CD4-positive, alpha-beta memory T cell (primary cell): ENCODE data around the gene PTPRG. TPM values are rescaled to one million over a fixed set of nuclear protein-coding genes. Genes with fewer than 3 reads are reported as not detected.

ENCODE experiments used
- CTCF ChIA-PET: fragments of 350-600 bp; sonication (Branson Sonifier 250); formaldehyde crosslinking; loops from one replicate; lab custom pipeline; 2021; ENCODE audit warnings: inconsistent platforms; ENCODE audit not compliant: partially characterized antibody; lab: Charles Lee
- POLR2A ChIA-PET: fragments of 350-600 bp; sonication (Branson Sonifier 250); formaldehyde crosslinking; loops from one replicate; lab custom pipeline; 2021; ENCODE audit not compliant: partially characterized antibody; lab: Charles Lee
- DNase-seq, 5 donors: peaks; one replicate each; pipeline versions ENCODE4 v3.0.0 to v3.0.0-alpha.2; 2020 to 2022; ENCODE audit warnings: mixed read lengths in 1 of 5
- H3K27ac ChIP-seq: one replicate; pipeline ENCODE4 v1.7.0; 2013; ENCODE audit warnings: low read depth, low read length
- H3K27me3 ChIP-seq: 2 replicates; pipeline ENCODE4 v1.7.0; 2013; ENCODE audit warnings: mild to moderate bottlenecking, low read length, moderate library complexity; ENCODE audit not compliant: insufficient read depth
- H3K36me3 ChIP-seq: 2 replicates; pipeline ENCODE4 v1.7.0; 2013; ENCODE audit warnings: mild to moderate bottlenecking, low read length, moderate library complexity; ENCODE audit not compliant: insufficient read depth
- H3K4me1 ChIP-seq: 2 replicates; pipeline ENCODE4 v1.7.0; 2013; ENCODE audit warnings: mild to moderate bottlenecking, low read length, moderate library complexity; ENCODE audit not compliant: insufficient read depth
- H3K4me3 ChIP-seq, 2 donors: one replicate each; pipeline ENCODE4 v1.7.0; 2013; ENCODE audit warnings: low read length in 2 of 2, mild to moderate bottlenecking in 1 of 2
- H3K9me3 ChIP-seq, 2 donors: one replicate each; pipeline ENCODE4 v1.7.0; 2013; ENCODE audit warnings: low read length in 2 of 2, control low read depth in 1 of 2; ENCODE audit not compliant: control insufficient read depth in 1 of 2
- H3K27ac Mint-ChIP-seq, 7 donors: one replicate each; pipeline ENCODE4 v1.8.0; 2020 to 2021; ENCODE audit warnings: mixed read lengths in 7 of 7, mild to moderate bottlenecking in 6 of 7, inconsistent platforms in 3 of 7, moderate library complexity in 3 of 7
- H3K27me3 Mint-ChIP-seq, 2 donors: one replicate each; pipeline ENCODE4 v1.8.0; 2020 to 2021; ENCODE audit warnings: mixed read lengths in 2 of 2
- H3K36me3 Mint-ChIP-seq, 2 donors: one replicate each; pipeline ENCODE4 v1.8.0; 2020 to 2021; ENCODE audit warnings: mixed read lengths in 2 of 2, inconsistent platforms in 1 of 2, mild to moderate bottlenecking in 1 of 2
- H3K4me1 Mint-ChIP-seq, 4 donors: one replicate each; pipeline ENCODE4 v1.8.0; 2020 to 2021; ENCODE audit warnings: mixed read lengths in 4 of 4, mild to moderate bottlenecking in 1 of 4
- H3K4me3 Mint-ChIP-seq, 8 donors: one replicate each; pipeline ENCODE4 v1.8.0; 2020 to 2021; ENCODE audit warnings: mixed read lengths in 8 of 8, mild to moderate bottlenecking in 7 of 8, moderate library complexity in 6 of 8, inconsistent platforms in 3 of 8
- H3K9me3 Mint-ChIP-seq, 8 donors: one replicate each; pipeline ENCODE4 v1.8.0; 2020 to 2021; ENCODE audit warnings: mixed read lengths in 8 of 8, mild to moderate bottlenecking in 5 of 8, inconsistent platforms in 3 of 8, moderate library complexity in 1 of 8
- intact Hi-C: fragments of 100-400 bp; cut with micrococcal nuclease; formaldehyde crosslinking; loops from one replicate; pipeline ENCODE4 v1.15.1; 2023
- polyA plus RNA-seq, 2 donors: library from polyadenylated mRNA; unstranded; fragments of 300-500 nt; fragmentation: Illumina TruSeq; gene quantifications; one replicate each; pipeline ENCODE4 v1.2.3, GENCODE V29; 2021
- total RNA-seq, 2 experiments: library from RNA; stranded (reverse); gene quantifications; one replicate each; pipeline ENCODE4 v1.2.3, GENCODE V29; 2021

The PTPRG gene
- total and polyA plus RNA-seq, 4 experiments from 2014 or later = not detected

- no peaks in the 10 kb centered on the region for H3K36me3 ChIP-seq
- ChIA-PET POLR2A (no interaction called here), CTCF (no interaction called here)
- Mint-ChIP-seq H3K9me3 (peaks cover 0 to 2% (median 0%) of the 10 kb centered on the region in 8 donors), H3K27ac (no peak overlapping the region), H3K36me3 (no peaks in the 10 kb centered on the region), H3K4me3 (no peak overlapping the region), H3K4me1 (peaks cover 0 to 2% (median 0%) of the 10 kb centered on the region in 4 donors), H3K27me3 (no peaks in the 10 kb centered on the region)
- no peaks in the 10 kb centered on the region for H3K9me3 ChIP-seq
- intact Hi-C loops = no loop called here
- H3K4me1 ChIP-seq = no peaks in the 10 kb centered on the region
- no peak overlapping the region for H3K27ac ChIP-seq
- no peak for DNase-seq
- no peak overlapping the region for H3K4me3 ChIP-seq
- H3K27me3 ChIP-seq = no peaks in the 10 kb centered on the region
Measured at GRCh38 chr3:61667383-61667782, 106.0 kb downstream of the PTPRG start.

- Mint-ChIP-seq H3K27ac (no peak overlapping the region), H3K4me1 (peaks cover 0 to 2% (median 0%) of the 10 kb centered on the region in 4 donors), H3K36me3 (no peaks in the 10 kb centered on the region), H3K27me3 (no peaks in the 10 kb centered on the region), H3K9me3 (peaks cover 0 to 2% (median 0%) of the 10 kb centered on the region in 8 donors), H3K4me3 (no peak overlapping the region)
- Histone ChIP-seq H3K27me3 (no peaks in the 10 kb centered on the region), H3K4me1 (no peaks in the 10 kb centered on the region), H3K36me3 (no peaks in the 10 kb centered on the region), H3K9me3 (no peaks in the 10 kb centered on the region), H3K27ac (no peak overlapping the region), H3K4me3 (no peak overlapping the region)
- POLR2A ChIA-PET = no interaction called here
- CTCF ChIA-PET = no interaction called here
- no peak for DNase-seq
- intact Hi-C loops = no loop called here
Measured at GRCh38 chr3:61667814-61668213, 106.4 kb downstream of the PTPRG start.

GRCh38 chr3:61668317-61668864 lies 107.0 kb downstream of the PTPRG start:
- Histone ChIP-seq H3K27me3 (no peaks in the 10 kb centered on the region), H3K4me1 (no peaks in the 10 kb centered on the region), H3K36me3 (no peaks in the 10 kb centered on the region), H3K27ac (no peak overlapping the region), H3K9me3 (no peaks in the 10 kb centered on the region), H3K4me3 (no peak overlapping the region)
- H3K27ac Mint-ChIP-seq = no peak overlapping the region
- no peak for DNase-seq
- no peaks in the 10 kb centered on the region for H3K36me3 Mint-ChIP-seq
- CTCF ChIA-PET = no interaction called here
- intact Hi-C loops = no loop called here
- peaks cover 0 to 2% (median 0%) of the 10 kb centered on the region in 8 donors for H3K9me3 Mint-ChIP-seq
- peaks cover 0 to 2% (median 0%) of the 10 kb centered on the region in 4 donors for H3K4me1 Mint-ChIP-seq
- no peak overlapping the region for H3K4me3 Mint-ChIP-seq
- POLR2A ChIA-PET = no interaction called here
- no peaks in the 10 kb centered on the region for H3K27me3 Mint-ChIP-seq

GRCh38 chr3:61669203-61669602 lies 107.8 kb downstream of the PTPRG start:
- H3K27ac ChIP-seq = no peak overlapping the region
- Mint-ChIP-seq H3K27me3 (no peaks in the 10 kb centered on the region), H3K4me1 (peaks cover 0 to 2% (median 0%) of the 10 kb centered on the region in 4 donors), H3K4me3 (no peak overlapping the region), H3K27ac (no peak overlapping the region), H3K9me3 (peaks cover 0 to 2% (median 0%) of the 10 kb centered on the region in 8 donors), H3K36me3 (no peaks in the 10 kb centered on the region)
- H3K9me3 ChIP-seq = no peaks in the 10 kb centered on the region
- no peaks in the 10 kb centered on the region for H3K27me3 ChIP-seq
- no peak overlapping the region for H3K4me3 ChIP-seq
- DNase-seq = no peak
- H3K36me3 ChIP-seq = no peaks in the 10 kb centered on the region
- ChIA-PET CTCF (no interaction called here), POLR2A (no interaction called here)
- no peaks in the 10 kb centered on the region for H3K4me1 ChIP-seq
- intact Hi-C loops = no loop called here

GRCh38 chr3:61669668-61670299 lies 108.4 kb downstream of the PTPRG start:
- CTCF ChIA-PET = no interaction called here
- POLR2A ChIA-PET = no interaction called here
- peaks cover 0 to 2% (median 0%) of the 10 kb centered on the region in 4 donors for H3K4me1 Mint-ChIP-seq

GRCh38 chr3:61673651-61674050 lies 112.3 kb downstream of the PTPRG start:
- no peak for DNase-seq
- peaks cover 0 to 3% (median 2%) of the 10 kb centered on the region in 8 donors for H3K9me3 Mint-ChIP-seq
- no peaks in the 10 kb centered on the region for H3K27me3 ChIP-seq
- intact Hi-C loops = no loop called here
- no peaks in the 10 kb centered on the region for H3K4me1 ChIP-seq
- H3K4me1 Mint-ChIP-seq = peaks cover 0 to 2% (median 0%) of the 10 kb centered on the region in 4 donors
- H3K27me3 Mint-ChIP-seq = no peaks in the 10 kb centered on the region
- no peaks in the 10 kb centered on the region for H3K36me3 ChIP-seq
- H3K27ac ChIP-seq = no peak overlapping the region
- no peak overlapping the region for H3K4me3 Mint-ChIP-seq
- no peak overlapping the region for H3K27ac Mint-ChIP-seq
- no peaks in the 10 kb centered on the region for H3K9me3 ChIP-seq
- H3K4me3 ChIP-seq = no peak overlapping the region
- ChIA-PET CTCF (no interaction called here), POLR2A (no interaction called here)
- H3K36me3 Mint-ChIP-seq = no peaks in the 10 kb centered on the region

More at GRCh38 chr3:61669668-61670299, 108.4 kb downstream of the PTPRG start:
- no peaks in the 10 kb centered on the region for H3K36me3 ChIP-seq
- no peak overlapping the region for H3K4me3 ChIP-seq
- Mint-ChIP-seq H3K36me3 (no peaks in the 10 kb centered on the region), H3K27ac (no peak overlapping the region), H3K27me3 (no peaks in the 10 kb centered on the region), H3K4me3 (no peak overlapping the region), H3K9me3 (peaks cover 0 to 3% (median 0%) of the 10 kb centered on the region in 8 donors)
- intact Hi-C loops = no loop called here
- DNase-seq = no peak
- no peaks in the 10 kb centered on the region for H3K9me3 ChIP-seq
- H3K4me1 ChIP-seq = no peaks in the 10 kb centered on the region
- H3K27ac ChIP-seq = no peak overlapping the region
- no peaks in the 10 kb centered on the region for H3K27me3 ChIP-seq

- Histone ChIP-seq H3K36me3 (no peaks in the 10 kb centered on the region), H3K27me3 (no peaks in the 10 kb centered on the region), H3K4me1 (no peaks in the 10 kb centered on the region), H3K4me3 (no peak overlapping the region), H3K9me3 (no peaks in the 10 kb centered on the region), H3K27ac (no peak overlapping the region)
- H3K9me3 Mint-ChIP-seq = peaks cover 0 to 3% (median 2%) of the 10 kb centered on the region in 8 donors
- H3K4me1 Mint-ChIP-seq = peaks cover 0 to 1% (median 0%) of the 10 kb centered on the region in 4 donors
- no peak overlapping the region for H3K4me3 Mint-ChIP-seq
- no peak overlapping the region for H3K27ac Mint-ChIP-seq
- intact Hi-C loops = no loop called here
- ChIA-PET CTCF (no interaction called here), POLR2A (no interaction called here)
- no peaks in the 10 kb centered on the region for H3K36me3 Mint-ChIP-seq
- H3K27me3 Mint-ChIP-seq = no peaks in the 10 kb centered on the region
- no peak for DNase-seq
Measured at GRCh38 chr3:61674596-61674995, 113.2 kb downstream of the PTPRG start.
